ENCODE results near the gene MLANA. TPM values are rescaled to one million over a fixed set of nuclear protein-coding genes. Genes with fewer than 3 reads are reported as not detected.

The MLANA gene
- total RNA-seq, 1 experiment from 2014 or later: not detected

DNA sequence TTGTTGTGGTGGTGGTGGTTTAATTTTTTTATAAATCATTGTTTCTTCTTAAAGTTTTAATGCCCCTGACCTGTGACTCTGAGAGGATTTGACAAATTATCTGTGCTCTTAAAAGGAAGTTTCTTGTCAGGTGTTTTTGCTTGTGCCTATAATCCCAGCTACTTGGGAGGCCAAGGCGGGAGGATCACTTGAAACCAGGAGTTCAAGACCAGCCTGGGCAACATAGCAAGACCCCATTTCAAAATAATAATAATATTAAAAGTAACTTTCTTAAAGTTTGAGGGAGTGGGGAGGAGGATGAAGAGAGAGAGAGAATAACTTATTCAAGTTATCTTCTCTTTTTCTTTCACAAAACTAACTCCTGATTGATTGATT lies 45.5 kb upstream of the MLANA start:
- Mint-ChIP-seq H3K4me3 (no peak overlapping the region), H3K4me1 (peaks cover 22% of the 10 kb centered on the region), H3K27ac (no peak overlapping the region), H3K9me3 (peaks cover 10% of the 10 kb centered on the region), H3K27me3 (ENCODE audit: low read depth) (no peaks in the 10 kb centered on the region), H3K36me3 (peaks cover 5% of the 10 kb centered on the region; the same call in 1 of the 2 replicates)
- ChIA-PET CTCF (interaction anchor here (0.9 kb wide), 1 partner anchor 41 kb away, joined by 4 read pairs; no protein-coding TSS in a partner anchor), POLR2A (no interaction called here)
- no peak for DNase-seq (ENCODE audit: low spot score)
- TF ChIP-seq TEAD4 (CRISPR knock-in tag; IDR thresholded peaks at IDR 0.05): no peak
- no peak for ATAC-seq

DNA sequence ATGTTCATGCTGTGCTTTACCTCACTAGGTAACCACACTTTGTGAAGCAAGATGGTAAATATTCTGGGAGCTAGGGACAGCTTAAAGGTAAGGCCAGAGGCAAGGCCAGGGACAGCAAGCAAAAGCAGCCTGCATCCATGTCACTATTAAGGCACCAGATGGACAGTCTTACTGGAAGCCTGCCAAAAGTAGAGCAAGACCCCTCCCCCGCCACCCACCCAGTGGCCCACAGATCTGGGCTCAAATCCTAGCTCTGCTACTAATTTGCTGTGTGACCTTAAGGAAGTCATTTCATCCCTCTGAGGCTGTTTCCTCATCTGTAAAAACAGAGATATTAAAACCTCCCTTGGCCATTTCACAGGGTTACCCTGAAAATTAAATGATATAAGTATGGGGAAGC lies 44.6 kb upstream of the MLANA start:
- Mint-ChIP-seq H3K36me3 (peaks cover 5% of the 10 kb centered on the region; the same call in 1 of the 2 replicates), H3K4me1 (peaks cover 18% of the 10 kb centered on the region), H3K4me3 (no peak overlapping the region), H3K27me3 (ENCODE audit: low read depth) (no peaks in the 10 kb centered on the region; the same call in 1 of the 2 replicates), H3K9me3 (peaks cover 9% of the 10 kb centered on the region), H3K27ac (no peak overlapping the region)
- CTCF ChIA-PET: interaction anchor here (2.0 kb wide), 1 partner anchor 13 kb away, joined by 7 read pairs; the partner anchor contains the start of gene ERMP1
- no peak for DNase-seq (ENCODE audit: low spot score)
- no peak for ATAC-seq
- TF ChIP-seq NR3C1 (CRISPR knock-in tag; conservative IDR thresholded peaks at IDR 0.05; ENCODE audit: low read depth) (no peak), RORB (CRISPR knock-in tag; IDR thresholded peaks at IDR 0.05) (no peak), NR2C2 (CRISPR knock-in tag; IDR thresholded peaks at IDR 0.05) (no peak)
- POLR2A ChIA-PET: no interaction called here

DNA sequence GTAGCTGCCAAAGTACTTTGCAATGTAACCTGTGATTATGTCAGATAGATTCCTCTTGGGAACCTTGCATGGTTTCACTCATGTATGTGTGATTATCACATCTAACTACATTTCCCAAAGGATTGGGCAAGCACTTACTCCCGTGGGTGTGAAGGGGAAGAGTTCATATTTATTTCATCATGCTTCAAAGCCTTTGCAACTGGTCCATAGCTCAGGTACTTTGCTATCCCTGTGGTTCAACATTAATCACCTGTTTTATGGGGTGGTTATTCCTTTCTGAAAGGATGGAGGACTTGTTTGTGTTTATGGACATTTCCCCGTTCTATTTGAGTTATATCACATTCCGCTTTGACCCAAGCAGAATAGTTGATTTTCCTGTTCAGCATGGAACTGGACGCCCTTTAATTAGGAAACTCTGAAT lies 44.2 kb upstream of the MLANA start:
- CTCF ChIA-PET: interaction anchor here (2.0 kb wide), 1 partner anchor 14 kb away, joined by 7 read pairs; the partner anchor contains the start of gene ERMP1
- H3K4me3 Mint-ChIP-seq: no peak overlapping the region
- TF ChIP-seq, protein P1, sequence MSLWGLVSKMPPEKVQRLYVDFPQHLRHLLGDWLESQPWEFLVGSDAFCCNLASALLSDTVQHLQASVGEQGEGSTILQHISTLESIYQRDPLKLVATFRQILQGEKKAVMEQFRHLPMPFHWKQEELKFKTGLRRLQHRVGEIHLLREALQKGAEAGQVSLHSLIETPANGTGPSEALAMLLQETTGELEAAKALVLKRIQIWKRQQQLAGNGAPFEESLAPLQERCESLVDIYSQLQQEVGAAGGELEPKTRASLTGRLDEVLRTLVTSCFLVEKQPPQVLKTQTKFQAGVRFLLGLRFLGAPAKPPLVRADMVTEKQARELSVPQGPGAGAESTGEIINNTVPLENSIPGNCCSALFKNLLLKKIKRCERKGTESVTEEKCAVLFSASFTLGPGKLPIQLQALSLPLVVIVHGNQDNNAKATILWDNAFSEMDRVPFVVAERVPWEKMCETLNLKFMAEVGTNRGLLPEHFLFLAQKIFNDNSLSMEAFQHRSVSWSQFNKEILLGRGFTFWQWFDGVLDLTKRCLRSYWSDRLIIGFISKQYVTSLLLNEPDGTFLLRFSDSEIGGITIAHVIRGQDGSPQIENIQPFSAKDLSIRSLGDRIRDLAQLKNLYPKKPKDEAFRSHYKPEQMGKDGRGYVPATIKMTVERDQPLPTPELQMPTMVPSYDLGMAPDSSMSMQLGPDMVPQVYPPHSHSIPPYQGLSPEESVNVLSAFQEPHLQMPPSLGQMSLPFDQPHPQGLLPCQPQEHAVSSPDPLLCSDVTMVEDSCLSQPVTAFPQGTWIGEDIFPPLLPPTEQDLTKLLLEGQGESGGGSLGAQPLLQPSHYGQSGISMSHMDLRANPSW (CRISPR knock-in tag; conservative IDR thresholded peaks at IDR 0.05; ENCODE audit: low read depth): no peak
- TF ChIP-seq MXD4 (CRISPR knock-in tag; IDR thresholded peaks at IDR 0.05; ENCODE audit: borderline replicate concordance) (no peak), TEAD4 (CRISPR knock-in tag; IDR thresholded peaks at IDR 0.05) (no peak), GABPB1 (CRISPR knock-in tag; IDR thresholded peaks at IDR 0.05) (no peak), GRHL2 (CRISPR knock-in tag; IDR thresholded peaks at IDR 0.05; ENCODE audit: insufficient replicate concordance, severe bottlenecking) (no peak), CREB1 (CRISPR knock-in tag; IDR thresholded peaks at IDR 0.05) (no peak), OVOL2 (CRISPR knock-in tag; IDR thresholded peaks at IDR 0.05; ENCODE audit: borderline replicate concordance) (no peak), RORB (CRISPR knock-in tag; IDR thresholded peaks at IDR 0.05) (no peak)
- TF ChIP-seq, protein P2, sequence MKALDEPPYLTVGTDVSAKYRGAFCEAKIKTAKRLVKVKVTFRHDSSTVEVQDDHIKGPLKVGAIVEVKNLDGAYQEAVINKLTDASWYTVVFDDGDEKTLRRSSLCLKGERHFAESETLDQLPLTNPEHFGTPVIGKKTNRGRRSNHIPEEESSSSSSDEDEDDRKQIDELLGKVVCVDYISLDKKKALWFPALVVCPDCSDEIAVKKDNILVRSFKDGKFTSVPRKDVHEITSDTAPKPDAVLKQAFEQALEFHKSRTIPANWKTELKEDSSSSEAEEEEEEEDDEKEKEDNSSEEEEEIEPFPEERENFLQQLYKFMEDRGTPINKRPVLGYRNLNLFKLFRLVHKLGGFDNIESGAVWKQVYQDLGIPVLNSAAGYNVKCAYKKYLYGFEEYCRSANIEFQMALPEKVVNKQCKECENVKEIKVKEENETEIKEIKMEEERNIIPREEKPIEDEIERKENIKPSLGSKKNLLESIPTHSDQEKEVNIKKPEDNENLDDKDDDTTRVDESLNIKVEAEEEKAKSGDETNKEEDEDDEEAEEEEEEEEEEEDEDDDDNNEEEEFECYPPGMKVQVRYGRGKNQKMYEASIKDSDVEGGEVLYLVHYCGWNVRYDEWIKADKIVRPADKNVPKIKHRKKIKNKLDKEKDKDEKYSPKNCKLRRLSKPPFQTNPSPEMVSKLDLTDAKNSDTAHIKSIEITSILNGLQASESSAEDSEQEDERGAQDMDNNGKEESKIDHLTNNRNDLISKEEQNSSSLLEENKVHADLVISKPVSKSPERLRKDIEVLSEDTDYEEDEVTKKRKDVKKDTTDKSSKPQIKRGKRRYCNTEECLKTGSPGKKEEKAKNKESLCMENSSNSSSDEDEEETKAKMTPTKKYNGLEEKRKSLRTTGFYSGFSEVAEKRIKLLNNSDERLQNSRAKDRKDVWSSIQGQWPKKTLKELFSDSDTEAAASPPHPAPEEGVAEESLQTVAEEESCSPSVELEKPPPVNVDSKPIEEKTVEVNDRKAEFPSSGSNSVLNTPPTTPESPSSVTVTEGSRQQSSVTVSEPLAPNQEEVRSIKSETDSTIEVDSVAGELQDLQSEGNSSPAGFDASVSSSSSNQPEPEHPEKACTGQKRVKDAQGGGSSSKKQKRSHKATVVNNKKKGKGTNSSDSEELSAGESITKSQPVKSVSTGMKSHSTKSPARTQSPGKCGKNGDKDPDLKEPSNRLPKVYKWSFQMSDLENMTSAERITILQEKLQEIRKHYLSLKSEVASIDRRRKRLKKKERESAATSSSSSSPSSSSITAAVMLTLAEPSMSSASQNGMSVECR (CRISPR knock-in tag; IDR thresholded peaks at IDR 0.05; ENCODE audit: borderline replicate concordance): no peak
- H3K4me1 Mint-ChIP-seq: peaks cover 18% of the 10 kb centered on the region
- ATAC-seq (no peak), DNase-seq (ENCODE audit: low spot score) (no peak)
- peaks cover 7% of the 10 kb centered on the region for H3K9me3 Mint-ChIP-seq
- no peak overlapping the region for H3K27ac Mint-ChIP-seq
- no peaks in the 10 kb centered on the region; the same call in 1 of the 2 replicates for H3K27me3 Mint-ChIP-seq (ENCODE audit: low read depth)
- peaks cover 3% of the 10 kb centered on the region; the same call in 1 of the 2 replicates for H3K36me3 Mint-ChIP-seq
- POLR2A ChIA-PET: no interaction called here

DNA sequence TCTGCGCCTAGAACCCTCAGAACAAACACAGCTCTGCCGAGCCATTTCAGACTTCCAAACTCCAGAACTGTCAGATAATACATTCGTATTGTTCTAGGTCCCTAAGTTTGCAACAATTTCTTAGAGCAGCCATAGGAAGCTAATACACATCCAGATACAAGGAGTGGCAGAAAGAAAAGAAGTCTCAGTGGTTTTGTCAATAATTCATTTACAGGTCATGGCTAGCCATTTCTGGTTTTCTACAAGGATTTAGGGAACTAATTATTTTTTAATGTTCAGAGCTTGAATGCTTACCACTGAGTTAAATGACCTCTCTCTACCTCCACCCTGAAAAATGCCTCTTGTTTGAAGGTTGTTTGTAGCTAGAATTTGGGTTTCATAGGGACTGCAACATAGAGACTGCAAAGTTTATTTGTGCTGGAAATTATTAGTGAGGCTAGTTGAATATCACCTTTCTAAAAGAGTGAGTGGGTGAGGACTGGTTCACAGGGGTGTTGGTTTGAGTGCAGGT lies 42.3 kb upstream of the MLANA start:
- DNase-seq (ENCODE audit: low spot score) (no peak), ATAC-seq (no peak)
- Mint-ChIP-seq H3K9me3 (no peaks in the 10 kb centered on the region), H3K4me3 (no peak overlapping the region), H3K27me3 (ENCODE audit: low read depth) (no peaks in the 10 kb centered on the region; the same call in 1 of the 2 replicates), H3K36me3 (no peaks in the 10 kb centered on the region), H3K27ac (no peak overlapping the region), H3K4me1 (peaks cover 9% of the 10 kb centered on the region)
- ChIA-PET CTCF (interaction anchor here (1.9 kb wide), 1 partner anchor 16 kb away, joined by 10 read pairs; the partner anchor contains the start of gene ERMP1), POLR2A (no interaction called here)
- no peak for TF ChIP-seq ZNF423 (CRISPR knock-in tag; IDR thresholded peaks at IDR 0.05)
- no peak for TF ChIP-seq TEAD1 (CRISPR knock-in tag; IDR thresholded peaks at IDR 0.05)
- TF ChIP-seq NFE2L1 (CRISPR knock-in tag; IDR thresholded peaks at IDR 0.05): no peak
- TF ChIP-seq IRF2 (CRISPR knock-in tag; IDR thresholded peaks at IDR 0.05; ENCODE audit: borderline replicate concordance, low read depth): no peak
- no peak for TF ChIP-seq ZBTB21 (CRISPR knock-in tag; IDR thresholded peaks at IDR 0.05; ENCODE audit: borderline replicate concordance)
- TF ChIP-seq ELF4 (CRISPR knock-in tag; IDR thresholded peaks at IDR 0.05; ENCODE audit: low read depth): no peak
- TF ChIP-seq CBFB (CRISPR knock-in tag; IDR thresholded peaks at IDR 0.05; ENCODE audit: low read depth): no peak
